Tibial nerve (tissue), 3 donors: ENCODE measurements around the gene KRT23.

Experiments used
- POLR2A ChIP-seq, 2 donors: fragments of 450-650 bp; IDR thresholded peaks; one replicate each; pipeline ENCODE4 v1.6.1; 2017; ENCODE audit warnings: antibody characterized with exemption in 2 of 2, mild to moderate bottlenecking in 2 of 2, moderate library complexity in 2 of 2
- TF ChIP-seq, protein P1 (sequence below), 5 experiments: fragments of 200-600 bp in 3 of 5; fragments of 450-650 bp in 2 of 5; sonication (generic) in 3 of 5; IDR thresholded peaks; one replicate each; pipeline ENCODE4 v1.5.1; 2016 to 2019; ENCODE audit warnings: antibody characterized with exemption in 5 of 5, mild to moderate bottlenecking in 3 of 5, moderate library complexity in 2 of 5

DNA sequence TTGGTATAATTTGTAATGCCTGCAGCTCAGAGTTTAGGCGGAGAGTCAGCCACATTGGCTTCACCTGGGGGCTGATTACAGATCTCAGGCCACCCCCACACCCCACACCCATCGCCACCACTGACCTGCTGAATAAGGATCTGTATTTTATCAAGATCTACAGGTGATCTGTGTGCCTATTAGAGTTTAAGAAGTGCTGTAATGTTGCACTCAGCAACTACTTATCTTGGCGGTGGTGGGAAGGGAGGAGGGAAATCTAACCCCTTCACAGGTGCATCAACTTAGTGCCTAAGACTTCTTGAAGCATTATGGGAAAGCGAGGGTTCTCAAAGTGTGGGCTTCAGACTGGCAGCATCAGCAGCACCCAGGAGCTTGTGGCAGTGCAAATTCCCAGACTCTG, 34.9 kb downstream of the KRT23 start:
- TF ChIP-seq, protein P1, sequence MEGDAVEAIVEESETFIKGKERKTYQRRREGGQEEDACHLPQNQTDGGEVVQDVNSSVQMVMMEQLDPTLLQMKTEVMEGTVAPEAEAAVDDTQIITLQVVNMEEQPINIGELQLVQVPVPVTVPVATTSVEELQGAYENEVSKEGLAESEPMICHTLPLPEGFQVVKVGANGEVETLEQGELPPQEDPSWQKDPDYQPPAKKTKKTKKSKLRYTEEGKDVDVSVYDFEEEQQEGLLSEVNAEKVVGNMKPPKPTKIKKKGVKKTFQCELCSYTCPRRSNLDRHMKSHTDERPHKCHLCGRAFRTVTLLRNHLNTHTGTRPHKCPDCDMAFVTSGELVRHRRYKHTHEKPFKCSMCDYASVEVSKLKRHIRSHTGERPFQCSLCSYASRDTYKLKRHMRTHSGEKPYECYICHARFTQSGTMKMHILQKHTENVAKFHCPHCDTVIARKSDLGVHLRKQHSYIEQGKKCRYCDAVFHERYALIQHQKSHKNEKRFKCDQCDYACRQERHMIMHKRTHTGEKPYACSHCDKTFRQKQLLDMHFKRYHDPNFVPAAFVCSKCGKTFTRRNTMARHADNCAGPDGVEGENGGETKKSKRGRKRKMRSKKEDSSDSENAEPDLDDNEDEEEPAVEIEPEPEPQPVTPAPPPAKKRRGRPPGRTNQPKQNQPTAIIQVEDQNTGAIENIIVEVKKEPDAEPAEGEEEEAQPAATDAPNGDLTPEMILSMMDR (IDR thresholded peaks at IDR 0.05) = no peak
- TF ChIP-seq POLR2A (IDR thresholded peaks at IDR 0.05) = no peak
